ENCODE measurements around the gene ZFHX3. TPM values are rescaled to one million over a fixed set of nuclear protein-coding genes. Genes with fewer than 3 reads are reported as not detected.

The ZFHX3 gene
- total and polyA plus RNA-seq, 2 of the 8 experiments (the other 6 are each of a cell fraction or from before 2014, with no cell fraction given): 0.08 to 0.99 TPM

DNA sequence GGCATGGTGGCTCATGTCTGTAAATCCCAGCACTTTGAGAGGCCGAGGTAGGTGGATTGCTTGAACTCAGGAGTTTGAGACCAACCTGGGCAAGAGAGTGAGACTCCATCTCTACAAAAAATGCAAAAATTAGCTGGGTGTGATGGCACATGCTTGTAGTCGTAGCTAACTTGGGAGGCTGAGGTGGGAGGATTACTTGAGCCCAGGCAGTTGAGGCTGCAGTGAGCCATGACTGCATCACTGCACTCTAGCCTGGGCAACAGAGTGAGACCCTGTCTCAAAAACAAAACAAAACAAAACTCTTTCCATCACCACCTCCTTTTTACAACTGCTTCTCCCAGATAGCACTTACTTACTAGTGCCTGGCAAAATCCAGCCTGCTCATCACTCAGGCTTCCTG, 214.0 kb downstream of the ZFHX3 start:
- no peak overlapping the region for H2BK12ac ChIP-seq (ENCODE audit: low read depth, low read length)
- H3K4me3 ChIP-seq (ENCODE audit: extremely low read depth in 1 of 4, insufficient read depth in 2 of 4, low read depth in 3 of 4, low read length in 4 of 4): no peak overlapping the region
- no peak overlapping the region for H3K4ac ChIP-seq (replicated peaks; ENCODE audit: insufficient read length, low read depth, low read length)
- POLR2A ChIA-PET (ENCODE audit: partially characterized antibody): no interaction called here
- no peak overlapping the region for H3K4me2 ChIP-seq (ENCODE audit: insufficient read depth in 1 of 2, low read depth in 2 of 2, low read length in 2 of 2)
- peaks cover 0 to 3% (median 0%) of the 10 kb centered on the region in 4 experiments; a peak in 2 of 7 replicates for H3K4me1 ChIP-seq (replicated peaks in 1 of 4; ENCODE audit: control insufficient read depth in 3 of 4, insufficient read depth in 4 of 4, low read length in 3 of 4)
- CTCF ChIA-PET (ENCODE audit: partially characterized antibody): interaction anchor here (0.6 to 20.6 kb wide), 12 partner anchors 8 to 383 kb away, joined by 3 to 376 read pairs (median 8); no protein-coding TSS in a partner anchor
- no peaks in the 10 kb centered on the region for H3K79me1 ChIP-seq (ENCODE audit: low read depth, low read length)
- H2BK15ac ChIP-seq (ENCODE audit: low read length): no peak overlapping the region
- no peak overlapping the region for H3K9ac ChIP-seq (replicated peaks in 1 of 4; ENCODE audit: extremely low read depth in 1 of 4, low read depth in 3 of 4, low read length in 3 of 4)
- no peaks in the 10 kb centered on the region for H4K20me1 ChIP-seq (replicated peaks in 1 of 2; ENCODE audit: control insufficient read depth in 1 of 2, insufficient read depth in 2 of 2, low read length in 2 of 2)
- no peaks in the 10 kb centered on the region for H3K9me3 ChIP-seq (ENCODE audit: insufficient read depth in 2 of 2, low read depth in 1 of 2, low read length in 1 of 2)
- FAIRE-seq: no peak
- no peak overlapping the region for H2BK20ac ChIP-seq (ENCODE audit: low read length)
- H3K56ac ChIP-seq (replicated peaks; ENCODE audit: insufficient read length, low read depth, low read length): no peak overlapping the region
- no peak overlapping the region for H3K14ac ChIP-seq (ENCODE audit: insufficient read length)
- H3K27ac ChIP-seq (ENCODE audit: low read depth, low read length): no peak overlapping the region
- H3K23me2 ChIP-seq (ENCODE audit: low read depth, low read length): no peaks in the 10 kb centered on the region
- H3K18ac ChIP-seq (ENCODE audit: extremely low read depth, low read length): no peak overlapping the region
- no peak overlapping the region for H2BK5ac ChIP-seq (ENCODE audit: low read depth, low read length)
- H3K23ac ChIP-seq (ENCODE audit: insufficient read length): no peak overlapping the region
- no peak overlapping the region for H4K8ac ChIP-seq (ENCODE audit: extremely low read depth, insufficient read depth, low read length)
- H4K5ac ChIP-seq (ENCODE audit: insufficient read length, low read depth, low read length): no peak overlapping the region
- H3K36me3 ChIP-seq (ENCODE audit: control insufficient read depth in 2 of 4, insufficient read depth in 4 of 4, low read length in 3 of 4): no peaks in the 10 kb centered on the region; a peak in 1 of 8 replicates
- no peaks in the 10 kb centered on the region for H3K27me3 ChIP-seq (replicated peaks in 1 of 4; ENCODE audit: control insufficient read depth in 3 of 4, extremely low read depth in 1 of 4, insufficient read depth in 3 of 4, low read length in 3 of 4)
- H2AK5ac ChIP-seq (ENCODE audit: low read depth, low read length): no peak overlapping the region
- WGBS, 2 experiments (ENCODE audit: extremely low coverage in 1 of 2, insufficient coverage in 1 of 2, insufficient read length in 1 of 2, insufficient replicate concordance in 2 of 2, low coverage in 1 of 2, low lambda C conversion rate in 2 of 2, missing lambda C conversion rate in 1 of 2): 82% methylated on average over 2 of the region's 2 CpGs; no CpG with 5 or more reads in 1 of the 2 experiments
- no peak overlapping the region for H2AFZ ChIP-seq (ENCODE audit: low read length)
- H4K91ac ChIP-seq (replicated peaks; ENCODE audit: insufficient read length, low read length): no peak overlapping the region
- DNase-seq (ENCODE audit: low read depth in 1 of 2, low spot score in 2 of 2): no peak
- no peak overlapping the region for H2BK120ac ChIP-seq (replicated peaks; ENCODE audit: low read depth, low read length)
- no peaks in the 10 kb centered on the region for H3K79me2 ChIP-seq (ENCODE audit: control insufficient read depth in 1 of 2, insufficient read depth in 2 of 2, low read length in 2 of 2)
- TF ChIP-seq RNF2 (IDR thresholded peaks at IDR 0.05; ENCODE audit: borderline replicate concordance, low read depth, low read length, missing control alignments, poor library complexity, severe bottlenecking) (no peak), RFX5 (IDR thresholded peaks at IDR 0.05; ENCODE audit: borderline replicate concordance, low read depth, low read length) (no peak)
